HCT116 (cell line): Measurements from ENCODE around the gene FAM53A. TPM values are rescaled to one million over a fixed set of nuclear protein-coding genes. Genes with fewer than 3 reads are reported as not detected.

Experiments
- ATAC-seq: fragments of 200-7000 bp; cut with Tn5 transposase; 2 replicates; pipeline ENCODE4 v1.9.1; 2020; ENCODE audit warnings: mild to moderate bottlenecking, moderate library complexity
- BruUV-seq: library from RNA; stranded (reverse); fragments of 400-500 nt; replicated peaks from 2 replicates; lab custom pipeline; 2021; lab: Mats Ljungman, UMichigan
- CTCF ChIA-PET: fragments of 300-600 bp; sonication (Branson Sonifier 250); formaldehyde crosslinking; loops from one replicate; lab custom pipeline; 2021; ENCODE audit warnings: antibody characterized with exemption; lab: Charles Lee
- POLR2A ChIA-PET: fragments of 300-600, 350-600 bp; sonication (Branson Sonifier 250); formaldehyde crosslinking; loops from one replicate; lab custom pipeline; 2021; ENCODE audit warnings: antibody characterized with exemption; lab: Charles Lee
- RAD21 ChIA-PET, 2 experiments: fragments of 300-600 bp; sonication (Branson Sonifier 250); formaldehyde crosslinking; loops; one replicate each; lab custom pipeline; 2023; ENCODE audit warnings: low total read pairs in 2 of 2; ENCODE audit not compliant: uncharacterized antibody in 2 of 2, unreplicated experiment in 2 of 2, low non-redundant PET in 1 of 2; lab: Charles Lee
- DNase-seq: peaks from one replicate; pipeline ENCODE4 v3.0.0-alpha.2; 2010; ENCODE audit warnings: low read depth, low spot score
- H2AFZ ChIP-seq: fragments of 200-600 bp; shearing (Covaris generic), sonication (generic); 2 replicates; pipeline ENCODE4 v1.6.1; 2017; ENCODE audit warnings: low read depth, mixed run types, mixed read lengths, antibody characterized with exemption, low read length; ENCODE audit not compliant: poor library complexity, severe bottlenecking
- H3K27ac ChIP-seq: 2 replicates; pipeline ENCODE4 v1.5.1; 2012; ENCODE audit warnings: low read depth, low read length
- H3K27me3 ChIP-seq: fragments of 200-600 bp; sonication (generic); 2 replicates; pipeline ENCODE4 v1.6.1; 2016; ENCODE audit warnings: mixed run types, low read length, mixed read lengths; ENCODE audit not compliant: insufficient read depth
- H3K36me3 ChIP-seq, 2 experiments: fragments of 200-500 bp in 1 of 2; fragments of 200-600 bp in 1 of 2; sonication (Bioruptor generic) in 1 of 2; sonication (generic) in 1 of 2; 2 replicates each; pipeline versions ENCODE4 v1.5.1 to v1.6.1; 2014 to 2016; ENCODE audit warnings: low read length in 2 of 2, inconsistent platforms in 1 of 2, mixed read lengths in 1 of 2, mixed run types in 1 of 2; ENCODE audit not compliant: insufficient read depth in 2 of 2, control insufficient read depth in 1 of 2
- H3K4me1 ChIP-seq, 2 experiments: fragments of 200-600 bp in 1 of 2; sonication (generic) in 1 of 2; 2 replicates each; pipeline versions ENCODE4 v1.5.1 to v1.6.1; 2012 to 2017; ENCODE audit warnings: low read length in 2 of 2, inconsistent platforms in 1 of 2, mild to moderate bottlenecking in 1 of 2, mixed read lengths in 1 of 2, mixed run types in 1 of 2, moderate library complexity in 1 of 2; ENCODE audit not compliant: insufficient read depth in 2 of 2, control insufficient read depth in 1 of 2
- H3K4me2 ChIP-seq: fragments of 200-600 bp; sonication (generic); 2 replicates; pipeline ENCODE4 v1.6.1; 2017; ENCODE audit warnings: mixed run types, low read length, mixed read lengths
- H3K4me3 ChIP-seq, 2 experiments: fragments of 200-600 bp in 1 of 2; sonication (generic) in 1 of 2; replicated peaks in 1 of 2; 2 replicates each; pipeline ENCODE4 v1.5.1; 2011 to 2016; ENCODE audit warnings: low read length in 2 of 2, control low read depth in 1 of 2, low read depth in 1 of 2, mild to moderate bottlenecking in 1 of 2, mixed read lengths in 1 of 2, mixed run types in 1 of 2
- H3K79me2 ChIP-seq: fragments of 200-600 bp; sonication (generic); 2 replicates; pipeline ENCODE4 v1.6.1; 2017; ENCODE audit warnings: mild to moderate bottlenecking, mixed run types, low read length, moderate library complexity, mixed read lengths; ENCODE audit not compliant: insufficient read depth
- H3K9ac ChIP-seq: fragments of 200-600 bp; sonication (generic); 2 replicates; pipeline ENCODE4 v1.6.1; 2016; ENCODE audit warnings: low read length, mixed read lengths
- H3K9me2 ChIP-seq: fragments of 200-600 bp; sonication (generic), shearing (Covaris generic); 2 replicates; pipeline ENCODE4 v1.6.1; 2017; ENCODE audit warnings: mixed run types, mild to moderate bottlenecking, moderate library complexity; ENCODE audit not compliant: insufficient read depth
- H3K9me3 ChIP-seq, 2 experiments: fragments of 200-500 bp in 1 of 2; fragments of 200-600 bp in 1 of 2; sonication (Bioruptor generic) in 1 of 2; sonication (generic) in 1 of 2; 2 replicates each; pipeline ENCODE4 v1.6.1; 2014 to 2017; ENCODE audit warnings: low read length in 2 of 2, mixed read lengths in 2 of 2, inconsistent platforms in 1 of 2, low read depth in 1 of 2, mild to moderate bottlenecking in 1 of 2, mixed run types in 1 of 2, moderate library complexity in 1 of 2; ENCODE audit not compliant: control insufficient read depth in 1 of 2, insufficient read depth in 1 of 2
- H4K20me1 ChIP-seq: fragments of 200-600 bp; sonication (generic), shearing (Covaris generic); 2 replicates; pipeline ENCODE4 v1.6.1; 2017; ENCODE audit warnings: mixed run types, mild to moderate bottlenecking, moderate library complexity; ENCODE audit not compliant: insufficient read depth
- CBX3 ChIP-seq: IDR thresholded peaks from 2 replicates; pipeline ENCODE4 v1.6.1; 2012; ENCODE audit warnings: low read depth
- CEBPB ChIP-seq: IDR thresholded peaks from 2 replicates; pipeline ENCODE4 v1.6.1; 2012; ENCODE audit warnings: low read depth
- CTCF ChIP-seq, 3 experiments: fragments of 200-600 bp in 1 of 3; sonication (generic) in 1 of 3; IDR thresholded peaks in 2 of 3; conservative IDR thresholded peaks in 1 of 3; 2 replicates each; pipeline ENCODE4 v1.5.1; 2012 to 2017; ENCODE audit warnings: low read depth in 2 of 3, low read length in 2 of 3, antibody characterized with exemption in 1 of 3, borderline replicate concordance in 1 of 3, control low read depth in 1 of 3, mild to moderate bottlenecking in 1 of 3, mixed read lengths in 1 of 3, mixed run types in 1 of 3, moderate library complexity in 1 of 3; ENCODE audit not compliant: insufficient read depth in 1 of 3
- ELF1 ChIP-seq: IDR thresholded peaks from 2 replicates; pipeline ENCODE4 v1.6.1; 2012; ENCODE audit warnings: low read depth, borderline replicate concordance
- EZH2 ChIP-seq: fragments of 200-600 bp; sonication (generic); IDR thresholded peaks from 2 replicates; pipeline ENCODE4 v1.6.1; 2017; ENCODE audit warnings: antibody characterized with exemption, mixed run types
- EZH2phosphoT487 ChIP-seq: fragments of 200-600 bp; IDR thresholded peaks from 2 replicates; pipeline ENCODE4 v1.6.1; 2018; ENCODE audit warnings: antibody characterized with exemption, borderline replicate concordance
- MAX ChIP-seq: IDR thresholded peaks from 2 replicates; pipeline ENCODE4 v1.6.1; 2012
- REST ChIP-seq: IDR thresholded peaks from 2 replicates; pipeline ENCODE4 v1.6.1; 2012; ENCODE audit warnings: low read depth
- SRF ChIP-seq: IDR thresholded peaks from 2 replicates; pipeline ENCODE4 v1.6.1; 2012; ENCODE audit warnings: low read depth
- TCF7L2 ChIP-seq: IDR thresholded peaks from 2 replicates; pipeline ENCODE4 v1.7.0; 2011; ENCODE audit warnings: borderline replicate concordance, inconsistent platforms; ENCODE audit not compliant: insufficient read depth, insufficient read length; ENCODE audit errors: extremely low read depth
- YY1 ChIP-seq: IDR thresholded peaks from 2 replicates; pipeline ENCODE4 v1.6.1; 2011; ENCODE audit warnings: low read length, low read depth, moderate library complexity, mild to moderate bottlenecking; ENCODE audit not compliant: insufficient replicate concordance; ENCODE audit errors: extremely low read depth
- ZNF274 ChIP-seq: fragments of 200-500 bp; sonication (Bioruptor generic); IDR thresholded peaks from 2 replicates; pipeline ENCODE4 v1.6.1; 2014; ENCODE audit warnings: mild to moderate bottlenecking, low read depth, low read length, inconsistent platforms
- intact Hi-C: fragments of 100-400 bp; cut with micrococcal nuclease; formaldehyde crosslinking; loops from 2 replicates; pipeline ENCODE4 v1.10.0; 2022
- total RNA-seq: library from RNA; stranded (reverse); gene quantifications from one replicate; pipeline ENCODE4 v1.2.1, GENCODE V29; 2021; ENCODE audit not compliant: unreplicated experiment

The FAM53A gene
- total RNA-seq, 1 experiment from 2014 or later: 1.1 TPM

- Histone ChIP-seq H3K9me2 (no peaks in the 10 kb centered on the region), H3K36me3 (no peaks in the 10 kb centered on the region), H3K79me2 (no peaks in the 10 kb centered on the region), H3K4me2 (no peak overlapping the region), H3K9ac (no peak overlapping the region), H4K20me1 (no peaks in the 10 kb centered on the region), H3K27ac (no peak overlapping the region), H3K27me3 (no peaks in the 10 kb centered on the region), H2AFZ (no peak overlapping the region), H3K9me3 (no peaks in the 10 kb centered on the region), H3K4me1 (peaks cover 0 to 10% of the 10 kb centered on the region in 2 experiments; a peak in 2 of 4 replicates), H3K4me3 (no peak overlapping the region)
- no TSS peak for BruUV-seq
- CTCF ChIA-PET: no interaction called here
- no peak for DNase-seq
- RAD21 ChIA-PET: no interaction called here
- POLR2A ChIA-PET: no interaction called here
- no peak for ATAC-seq
- intact Hi-C loops: no loop called here
- no peak for TF ChIP-seq TCF7L2
Measured at GRCh38 chr4:1609901-1610790, 74.0 kb downstream of the FAM53A start.

GRCh38 chr4:1608821-1609500 lies 75.2 kb downstream of the FAM53A start:
- Histone ChIP-seq H3K4me2 (no peak overlapping the region), H3K36me3 (no peaks in the 10 kb centered on the region), H3K27ac (no peak overlapping the region), H3K4me1 (peaks cover 1 to 12% of the 10 kb centered on the region in 2 experiments; a peak in 3 of 4 replicates), H3K9ac (no peak overlapping the region), H3K79me2 (no peaks in the 10 kb centered on the region), H3K4me3 (no peak overlapping the region), H3K27me3 (no peaks in the 10 kb centered on the region), H2AFZ (no peak overlapping the region), H4K20me1 (no peaks in the 10 kb centered on the region), H3K9me2 (no peaks in the 10 kb centered on the region), H3K9me3 (no peaks in the 10 kb centered on the region)
- POLR2A ChIA-PET: no interaction called here
- DNase-seq (no peak), ATAC-seq (no peak)
- intact Hi-C loops: no loop called here
- RAD21 ChIA-PET: no interaction called here
- CTCF ChIA-PET: no interaction called here
- no TSS peak for BruUV-seq
- TF ChIP-seq EZH2: no peak
- no peak for TF ChIP-seq ZNF274
- no peak for TF ChIP-seq CTCF (IDR thresholded peaks at IDR 0.05 in 2 of 3, conservative IDR thresholded peaks at IDR 0.05 in 1 of 3; ENCODE audit: borderline replicate concordance in 1 of 3, insufficient read depth in 1 of 3, low read depth in 2 of 3, low read length in 2 of 3)
- no peak for TF ChIP-seq EZH2phosphoT487
- TF ChIP-seq CBX3: no peak
- no peak for TF ChIP-seq CEBPB
- TF ChIP-seq MAX: no peak
- TF ChIP-seq YY1: no peak
- no peak for TF ChIP-seq ELF1
- TF ChIP-seq SRF: no peak
- TF ChIP-seq REST: no peak
